Stimulated activated effector memory CD8-positive, alpha-beta T cell treated with anti-CD3 and anti-CD28 coated beads, Interleukin-12 subunit alpha, Interleukin-12 subunit beta, amount 100 ng/mL, for 72 hours (primary cell): Measurements from ENCODE around the gene KLHL2.
"Not testable (repeated sequence)": the region's sequence is repeated elsewhere in the genome, so short reads cannot be mapped to it uniquely, and the experiment has no call there.

ENCODE experiments used
- ATAC-seq: fragments of 150-1000 bp; cut with Tn5 transposase; 2 replicates; pipeline ENCODE4 v1.10.0; 2021
- DNase-seq, 2 donors: peaks; one replicate each; pipeline ENCODE4 v3.0.0; 2021 to 2022; ENCODE audit warnings: low spot score in 2 of 2
- H3K27ac Mint-ChIP-seq: one replicate; pipeline ENCODE4 v1.8.0; 2022; ENCODE audit warnings: mild to moderate bottlenecking, mixed read lengths
- H3K36me3 Mint-ChIP-seq: one replicate; pipeline ENCODE4 v1.8.0; 2022; ENCODE audit warnings: mild to moderate bottlenecking, mixed read lengths
- H3K4me1 Mint-ChIP-seq: one replicate; pipeline ENCODE4 v1.8.0; 2022; ENCODE audit warnings: mixed read lengths
- H3K4me3 Mint-ChIP-seq: one replicate; pipeline ENCODE4 v1.8.0; 2022; ENCODE audit warnings: mild to moderate bottlenecking, mixed read lengths
- H3K9me3 Mint-ChIP-seq: one replicate; pipeline ENCODE4 v1.8.0; 2022; ENCODE audit warnings: mixed read lengths

The KLHL2 gene

DNA sequence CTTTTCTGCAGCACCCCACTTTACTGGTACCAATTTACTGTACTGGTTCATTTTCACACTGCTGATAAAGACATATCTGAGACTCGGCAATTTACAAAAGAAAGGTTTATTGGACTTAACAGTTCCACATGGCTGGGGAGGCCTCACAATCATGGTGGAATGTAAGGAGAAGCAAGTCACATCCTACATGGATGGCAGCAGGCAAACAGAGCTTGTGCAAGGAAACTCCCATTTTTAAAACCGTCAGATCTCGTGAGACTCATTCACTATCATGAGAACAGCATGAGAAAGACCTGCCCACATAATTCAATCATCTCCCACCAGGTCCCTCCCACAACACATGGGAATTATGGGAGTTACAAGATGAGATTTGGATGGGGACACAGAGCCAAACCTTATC is 77.3 kb downstream of the KLHL2 start:
- H3K4me1 Mint-ChIP-seq: peaks cover 24% of the 10 kb centered on the region
- H3K4me3 Mint-ChIP-seq: not testable (repeated sequence)

DNA sequence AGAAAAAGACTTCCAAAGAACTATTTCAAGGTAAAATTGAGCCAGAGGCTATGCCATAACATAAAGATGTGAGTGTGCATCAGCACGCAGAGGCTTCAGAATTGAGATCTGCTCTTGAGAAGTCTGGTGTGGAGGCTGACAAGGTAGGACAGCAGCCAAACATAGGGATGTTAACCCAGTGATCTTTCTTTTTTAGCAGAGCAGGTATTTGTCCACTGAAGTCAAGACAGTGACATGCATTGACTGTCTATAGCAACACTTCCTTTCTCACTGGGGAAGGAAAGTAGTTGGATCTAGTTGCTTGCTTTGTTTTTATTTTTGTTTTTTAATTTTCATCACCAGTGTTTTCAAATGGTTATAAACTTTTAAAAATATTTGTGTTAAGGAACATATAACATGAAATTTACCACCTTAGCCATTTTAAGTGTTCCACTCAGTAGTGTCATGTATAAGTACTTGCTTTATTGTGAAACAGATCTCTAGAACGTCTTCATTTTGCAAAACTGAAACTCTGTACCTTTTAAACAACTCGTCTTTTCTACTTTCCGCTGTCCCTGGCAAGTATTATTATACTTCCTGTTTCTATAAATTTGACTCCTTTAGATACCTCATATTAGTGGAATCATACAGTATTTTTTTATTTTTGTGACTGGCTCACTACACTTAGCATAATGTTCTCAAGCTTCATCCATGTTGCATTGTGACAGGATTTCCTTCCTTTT is 79.4 kb downstream of the KLHL2 start:
- H3K36me3 Mint-ChIP-seq, DNase-seq: not testable (repeated sequence)
- H3K4me1 Mint-ChIP-seq: peaks cover 24% of the 10 kb centered on the region

More for the DNA sequence above, 77.3 kb downstream of the KLHL2 start:
- not testable (repeated sequence) for DNase-seq, H3K36me3 Mint-ChIP-seq, H3K27ac Mint-ChIP-seq, ATAC-seq, H3K9me3 Mint-ChIP-seq

DNA sequence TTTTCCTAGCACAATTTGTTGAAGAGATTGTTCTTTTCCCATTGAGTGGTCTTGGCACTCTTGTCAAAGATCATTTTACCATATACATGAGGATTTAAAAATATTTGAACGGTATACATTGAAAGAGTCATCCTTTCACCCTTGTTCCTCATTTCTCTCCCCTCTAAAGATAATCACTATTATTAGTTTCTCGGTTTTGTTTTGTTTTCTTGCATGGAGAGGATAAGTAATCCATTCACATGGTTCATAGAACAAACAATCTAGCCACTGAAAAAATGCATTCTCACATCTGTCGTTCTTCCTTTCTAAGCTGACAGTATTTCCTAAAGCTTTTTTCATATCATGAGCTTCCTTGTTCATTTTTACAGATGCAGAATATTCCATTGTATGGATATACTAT is 80.9 kb downstream of the KLHL2 start:
- Mint-ChIP-seq H3K9me3 (no peaks in the 10 kb centered on the region), H3K27ac (no peak overlapping the region), H3K36me3 (no peaks in the 10 kb centered on the region), H3K4me1 (peaks cover 24% of the 10 kb centered on the region), H3K4me3 (no peak overlapping the region)
- no peak for ATAC-seq
- DNase-seq: no peak

More for the DNA sequence above, 79.4 kb downstream of the KLHL2 start:
- H3K27ac Mint-ChIP-seq: peak overlapping the region; percentile 48
- H3K4me3 Mint-ChIP-seq, ATAC-seq, H3K9me3 Mint-ChIP-seq: not testable (repeated sequence)

DNA sequence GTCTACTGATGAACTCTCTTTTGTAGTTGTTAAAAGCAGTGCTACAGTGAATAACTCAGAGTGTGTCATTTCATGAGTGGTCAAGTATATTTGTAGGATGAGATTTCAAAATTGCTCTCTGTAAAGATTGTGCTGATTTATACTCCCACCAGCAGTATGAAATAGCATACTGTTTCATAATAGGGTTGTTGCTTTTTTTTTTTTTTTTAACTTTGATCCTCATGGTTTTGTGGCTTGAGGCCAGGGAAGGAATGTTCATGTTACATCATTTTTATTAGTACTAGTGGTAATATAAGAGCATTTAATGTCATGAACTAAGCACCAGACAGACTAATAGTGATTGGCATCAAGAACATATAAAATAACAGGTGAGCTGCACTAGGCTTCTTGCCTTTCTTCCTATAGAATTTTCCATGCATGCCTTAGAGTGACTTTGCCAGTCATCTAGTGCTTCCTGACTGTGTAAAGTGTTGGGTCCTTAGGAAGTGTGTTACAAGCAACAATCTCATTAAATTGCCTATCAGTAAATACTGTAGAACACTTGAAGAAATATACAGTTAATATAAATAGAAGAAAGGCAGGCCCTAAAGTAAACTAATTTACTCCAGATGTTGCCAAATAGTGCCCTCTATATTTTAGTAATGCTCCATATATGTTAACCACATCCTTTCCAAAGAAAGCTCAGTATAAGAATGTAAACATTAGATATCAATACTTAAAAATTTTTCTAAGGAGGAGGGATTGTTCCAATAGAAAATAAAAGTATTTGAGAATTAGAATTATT is 81.5 kb downstream of the KLHL2 start:
- Mint-ChIP-seq H3K36me3 (no peaks in the 10 kb centered on the region), H3K27ac (no peak overlapping the region), H3K9me3 (no peaks in the 10 kb centered on the region), H3K4me1 (peaks cover 24% of the 10 kb centered on the region), H3K4me3 (no peak overlapping the region)
- DNase-seq (no peak), ATAC-seq (no peak)

DNA sequence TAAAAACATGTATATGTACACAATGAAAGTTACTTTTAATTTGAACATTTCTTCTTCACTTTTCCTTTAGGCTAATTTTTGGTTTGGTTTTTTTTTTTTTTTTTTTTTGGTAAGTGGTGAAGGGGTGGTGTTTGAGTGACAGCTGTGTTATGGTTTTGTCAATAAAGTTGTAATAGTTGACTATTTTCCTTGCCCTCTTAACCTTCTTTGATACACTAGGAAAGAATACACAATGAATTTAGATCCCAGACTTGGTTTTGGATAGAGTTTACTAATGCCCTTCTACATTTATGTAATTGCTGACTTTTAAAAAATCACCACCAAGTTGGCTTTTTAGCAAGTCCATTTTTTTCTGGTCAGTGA is 82.0 kb downstream of the KLHL2 start:
- Mint-ChIP-seq H3K27ac (no peak overlapping the region), H3K4me3 (no peak overlapping the region), H3K9me3 (no peaks in the 10 kb centered on the region), H3K36me3 (peaks cover 4% of the 10 kb centered on the region), H3K4me1 (peaks cover 24% of the 10 kb centered on the region)
- ATAC-seq: no peak
- no peak for DNase-seq

DNA sequence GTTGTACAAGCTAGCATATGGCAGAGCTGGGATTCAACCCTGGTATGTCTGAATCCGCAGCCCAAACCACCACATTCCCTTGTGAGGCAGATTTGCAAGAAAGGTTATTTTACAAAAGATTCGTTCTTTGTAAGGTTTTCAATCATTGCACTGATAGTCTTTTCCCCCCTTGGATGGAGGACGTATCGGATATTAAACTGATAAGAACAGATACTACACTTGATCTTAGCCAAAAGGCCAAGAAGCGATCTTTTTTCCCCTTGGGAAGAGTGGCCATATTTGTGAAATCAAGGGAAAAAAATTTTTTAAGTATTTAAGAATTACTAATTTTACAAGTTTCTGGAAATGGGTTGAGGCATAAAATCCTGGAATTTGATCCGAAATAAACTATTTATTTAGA is 85.7 kb downstream of the KLHL2 start:
- H3K36me3 Mint-ChIP-seq: peaks cover 28% of the 10 kb centered on the region
- DNase-seq (no peak), ATAC-seq (no peak)
- no peak overlapping the region for H3K27ac Mint-ChIP-seq
- no peak overlapping the region for H3K4me3 Mint-ChIP-seq
- H3K9me3 Mint-ChIP-seq: no peaks in the 10 kb centered on the region
- H3K4me1 Mint-ChIP-seq: peaks cover 9% of the 10 kb centered on the region

DNA sequence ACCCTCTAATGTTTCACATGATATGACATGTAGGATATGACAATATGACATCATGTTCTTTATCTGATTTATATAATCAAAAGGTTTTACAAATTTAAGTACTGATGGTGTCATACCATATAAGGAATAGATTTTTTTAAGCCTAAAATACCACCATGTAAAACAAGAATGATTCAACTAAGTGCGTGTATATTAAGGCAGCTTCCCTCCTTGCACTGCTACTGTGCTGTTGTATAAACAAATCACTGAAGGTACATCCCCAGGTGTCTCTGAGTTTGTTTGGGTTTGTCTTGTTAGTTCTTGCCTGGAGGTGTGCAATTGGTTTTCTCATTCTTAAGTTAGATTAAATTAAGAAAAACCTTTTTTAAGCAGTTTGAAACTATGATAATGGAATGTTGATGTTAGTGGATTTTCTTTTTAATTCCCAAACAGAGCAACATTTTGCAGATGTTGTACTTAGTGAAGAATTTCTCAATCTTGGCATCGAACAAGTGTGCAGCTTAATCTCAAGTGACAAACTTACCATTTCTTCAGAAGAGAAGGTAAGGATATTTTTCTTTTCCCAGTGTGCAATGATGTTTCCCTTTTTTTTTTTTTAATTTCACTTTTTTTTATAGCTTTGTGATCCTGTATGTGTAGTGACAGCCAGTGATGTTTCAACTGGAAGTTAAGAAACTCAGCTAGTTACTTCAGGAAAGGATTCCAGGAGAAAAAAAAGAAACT is 86.7 kb downstream of the KLHL2 start:
- no peak for ATAC-seq
- Mint-ChIP-seq H3K9me3 (no peaks in the 10 kb centered on the region), H3K36me3 (peaks cover 39% of the 10 kb centered on the region), H3K4me1 (no peaks in the 10 kb centered on the region), H3K4me3 (no peak overlapping the region), H3K27ac (no peak overlapping the region)
- no peak for DNase-seq

DNA sequence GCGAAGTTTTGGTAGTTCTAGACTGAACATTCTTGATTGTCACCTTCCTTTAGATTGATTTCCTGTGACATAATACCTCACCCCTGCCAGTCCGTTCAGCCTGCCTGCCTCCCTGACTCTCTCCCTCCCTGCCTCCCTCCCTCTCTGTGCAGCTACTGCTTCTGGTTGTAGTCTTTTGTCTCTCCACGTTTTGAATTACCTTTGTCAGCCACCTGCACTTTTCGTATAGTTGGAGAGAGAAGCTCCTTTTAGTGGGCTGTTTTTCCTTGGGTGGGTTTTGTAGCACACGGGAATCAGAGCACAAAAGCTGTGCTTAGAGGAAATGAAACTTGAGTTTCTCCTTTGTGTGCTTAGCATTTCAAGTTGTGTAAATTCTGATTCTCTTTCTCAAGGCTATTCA is 87.5 kb downstream of the KLHL2 start:
- Mint-ChIP-seq H3K4me1 (no peaks in the 10 kb centered on the region), H3K36me3 (peaks cover 47% of the 10 kb centered on the region), H3K27ac (no peak overlapping the region), H3K9me3 (no peaks in the 10 kb centered on the region), H3K4me3 (no peak overlapping the region)
- ATAC-seq: peak; percentile 48
- no peak for DNase-seq

DNA sequence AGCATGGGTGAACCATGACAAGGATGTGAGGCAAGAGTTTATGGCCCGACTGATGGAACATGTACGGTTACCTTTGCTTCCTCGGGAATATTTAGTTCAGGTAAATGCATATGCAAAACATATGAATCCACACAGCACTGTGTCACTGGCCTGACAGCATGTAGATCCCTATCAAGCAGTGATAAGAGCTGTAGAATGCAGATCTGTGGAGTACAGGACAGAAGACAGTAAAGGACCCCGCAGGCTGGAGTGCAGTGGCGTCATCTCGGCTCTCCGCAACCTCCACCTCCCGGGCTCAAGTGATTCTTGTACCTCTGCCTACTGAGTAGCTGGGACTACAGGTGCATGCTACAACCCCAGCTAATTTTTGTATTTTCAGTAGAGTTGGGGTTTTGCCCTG is 90.3 kb downstream of the KLHL2 start:
- no peak for ATAC-seq
- Mint-ChIP-seq H3K4me1 (peaks cover 8% of the 10 kb centered on the region), H3K9me3 (no peaks in the 10 kb centered on the region), H3K4me3 (no peak overlapping the region), H3K27ac (no peak overlapping the region), H3K36me3 (peaks cover 57% of the 10 kb centered on the region)
- no peak for DNase-seq

DNA sequence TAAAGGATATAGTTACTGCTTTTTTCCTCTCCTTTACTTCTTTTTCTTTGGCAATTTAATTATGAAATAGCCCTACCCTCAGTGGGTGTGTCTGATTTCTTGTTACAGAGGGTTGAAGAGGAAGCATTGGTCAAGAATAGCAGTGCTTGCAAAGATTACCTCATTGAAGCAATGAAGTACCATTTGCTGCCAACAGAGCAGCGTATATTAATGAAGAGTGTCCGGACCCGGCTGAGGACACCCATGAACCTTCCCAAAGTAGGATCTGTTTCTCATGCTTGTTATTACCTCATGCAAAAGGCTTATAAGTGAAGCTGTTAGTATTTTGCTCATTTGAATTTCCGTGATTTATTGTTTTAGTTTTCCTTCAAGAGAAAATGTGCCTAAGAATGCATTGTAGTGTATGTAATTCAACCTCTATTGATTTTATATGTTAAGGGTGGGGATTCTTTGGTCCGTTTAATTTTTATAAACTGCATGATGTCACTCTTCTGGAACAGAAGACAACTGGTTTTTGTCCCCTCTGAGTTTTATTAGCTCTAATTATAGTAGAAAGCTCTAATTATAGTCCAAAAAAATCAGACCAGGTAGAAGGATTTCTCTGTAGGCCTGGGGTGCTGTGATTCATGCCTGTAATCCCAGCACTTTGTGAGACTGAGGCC is 92.2 kb downstream of the KLHL2 start:
- DNase-seq (no peak), ATAC-seq (no peak)
- Mint-ChIP-seq H3K27ac (no peak overlapping the region), H3K4me3 (no peak overlapping the region), H3K9me3 (no peaks in the 10 kb centered on the region), H3K36me3 (peaks cover 64% of the 10 kb centered on the region), H3K4me1 (peaks cover 8% of the 10 kb centered on the region)

DNA sequence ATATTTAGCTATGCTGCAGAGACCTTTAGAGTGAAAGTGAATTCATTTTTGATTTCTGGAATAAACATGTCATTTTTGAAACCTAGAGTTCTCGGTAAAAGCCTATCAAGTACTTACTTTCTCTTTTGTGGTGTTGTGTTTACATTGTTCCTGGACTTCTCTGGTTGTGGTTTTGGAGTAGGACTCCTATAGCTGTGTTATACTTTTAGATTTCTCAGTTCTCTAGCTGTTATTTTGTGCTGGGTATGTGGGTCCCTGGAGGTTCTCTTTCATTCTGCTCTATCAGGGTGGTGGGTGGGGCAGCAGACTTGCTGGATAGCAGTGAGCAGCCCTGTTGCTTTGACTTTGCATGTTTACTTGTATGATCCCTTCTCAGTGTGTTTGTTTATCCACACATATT is 94.5 kb downstream of the KLHL2 start:
- H3K4me1 Mint-ChIP-seq: peaks cover 8% of the 10 kb centered on the region
- peak overlapping the region; percentile 43 for H3K4me3 Mint-ChIP-seq
- ATAC-seq (peak; percentile 68), DNase-seq (no peak)
- H3K9me3 Mint-ChIP-seq: no peaks in the 10 kb centered on the region
- H3K27ac Mint-ChIP-seq: peak overlapping the region; percentile 20
- peaks cover 56% of the 10 kb centered on the region for H3K36me3 Mint-ChIP-seq

DNA sequence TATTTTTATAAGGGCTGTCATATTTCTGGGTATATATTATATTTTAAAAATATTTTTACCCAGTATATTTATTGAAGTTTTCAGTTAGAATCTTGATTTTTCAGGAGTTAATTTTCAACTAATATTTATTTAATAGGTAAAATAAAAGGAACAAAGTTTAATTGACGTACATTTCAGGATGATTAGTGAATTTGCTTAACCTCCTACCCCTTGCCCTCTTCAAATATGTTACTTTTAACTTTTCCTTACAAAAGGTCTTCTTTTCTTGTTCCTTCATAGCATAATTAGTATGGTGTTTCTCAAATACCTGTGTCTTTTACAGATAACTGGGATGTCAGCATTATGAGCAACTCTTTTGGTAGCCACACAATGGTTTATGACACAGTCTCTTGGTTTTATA is 95.3 kb downstream of the KLHL2 start:
- ATAC-seq (no peak), DNase-seq (no peak)
- Mint-ChIP-seq H3K9me3 (no peaks in the 10 kb centered on the region), H3K27ac (no peak overlapping the region), H3K4me3 (no peak overlapping the region), H3K4me1 (peaks cover 8% of the 10 kb centered on the region), H3K36me3 (peaks cover 48% of the 10 kb centered on the region)

DNA sequence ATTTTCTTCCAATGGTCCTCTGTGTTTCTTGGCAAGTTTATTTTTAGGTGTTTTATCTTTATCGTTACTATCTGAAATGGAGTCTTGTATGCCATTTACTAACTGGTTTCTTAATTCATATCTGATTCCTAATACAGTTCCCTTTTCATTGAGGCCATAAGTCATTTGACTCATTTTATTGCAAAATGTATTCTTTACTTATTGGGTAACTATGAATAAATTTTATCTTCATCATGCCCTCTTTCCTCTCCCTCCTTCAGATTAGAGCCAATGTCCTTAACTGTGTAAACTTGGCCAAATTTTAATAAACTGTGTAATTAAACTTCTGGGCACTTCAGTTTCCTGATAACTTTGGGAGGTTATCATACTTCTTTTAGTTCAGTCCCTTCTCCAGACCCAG is 100.8 kb downstream of the KLHL2 start:
- DNase-seq: no peak
- Mint-ChIP-seq H3K27ac (no peak overlapping the region), H3K4me1 (no peaks in the 10 kb centered on the region), H3K9me3 (no peaks in the 10 kb centered on the region), H3K4me3 (no peak overlapping the region), H3K36me3 (peaks cover 48% of the 10 kb centered on the region)
- ATAC-seq: no peak

DNA sequence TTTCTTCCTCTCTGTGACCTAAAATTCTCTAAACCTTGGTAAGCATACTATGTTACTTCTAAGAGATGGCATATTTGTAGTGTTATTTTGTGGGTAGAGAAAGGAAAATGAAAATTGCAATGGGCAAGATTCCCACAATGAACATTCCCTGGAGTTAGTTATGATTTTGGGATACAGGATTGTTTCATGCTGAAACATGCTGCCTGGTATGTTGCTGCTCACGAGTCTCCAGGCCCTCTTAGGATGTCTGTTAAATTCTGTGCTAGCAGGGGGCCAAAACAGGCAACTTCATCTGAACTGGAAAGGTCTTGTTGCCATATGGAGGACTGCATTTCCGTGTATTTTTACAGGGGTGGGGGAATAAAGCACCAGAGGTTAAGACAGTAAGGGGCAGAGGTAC is 101.2 kb downstream of the KLHL2 start:
- Mint-ChIP-seq H3K36me3 (peaks cover 51% of the 10 kb centered on the region), H3K4me1 (no peaks in the 10 kb centered on the region), H3K9me3 (no peaks in the 10 kb centered on the region), H3K27ac (no peak overlapping the region), H3K4me3 (no peak overlapping the region)
- ATAC-seq (no peak), DNase-seq (no peak)

DNA sequence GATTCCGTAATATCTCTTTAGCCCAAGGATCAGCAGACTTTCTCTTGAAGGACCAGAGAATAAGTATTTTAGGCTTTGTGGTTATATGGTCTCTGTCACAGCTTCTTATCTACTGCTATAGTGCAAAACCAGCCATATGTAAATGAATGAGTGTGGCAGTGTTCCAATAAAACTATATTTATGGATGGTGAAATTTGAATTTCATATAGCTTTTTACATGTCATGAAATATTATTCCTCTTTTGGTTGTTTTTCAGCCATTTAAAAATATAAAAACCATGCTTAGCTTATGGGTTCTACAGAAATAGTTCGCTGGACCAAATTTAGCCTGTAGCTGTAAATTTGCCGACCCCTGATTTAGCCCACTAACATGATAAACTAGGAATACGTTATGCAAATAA is 102.1 kb downstream of the KLHL2 start:
- no peaks in the 10 kb centered on the region for H3K4me1 Mint-ChIP-seq

More for the DNA sequence above, 102.1 kb downstream of the KLHL2 start:
- DNase-seq: no peak
- H3K9me3 Mint-ChIP-seq: no peaks in the 10 kb centered on the region
- no peak overlapping the region for H3K4me3 Mint-ChIP-seq
- H3K27ac Mint-ChIP-seq: no peak overlapping the region
- no peak for ATAC-seq
- H3K36me3 Mint-ChIP-seq: peaks cover 54% of the 10 kb centered on the region
